NT2/D1 (cell line): Measurements from ENCODE around the gene RPL10A.

Source experiments
- YY1 ChIP-seq: IDR thresholded peaks from 2 replicates; pipeline ENCODE4 v1.6.1; 2011; ENCODE audit not compliant: insufficient read length, insufficient read depth
- ZNF274 ChIP-seq: IDR thresholded peaks from 2 replicates; pipeline ENCODE4 v1.6.1; 2011; ENCODE audit warnings: mild to moderate bottlenecking, low read depth, low read length

GRCh38 chr6:35439308-35439707 is 28.9 kb upstream of the RPL10A start:
- TF ChIP-seq YY1 (no peak), ZNF274 (no peak)
